Ammon's horn (tissue), 1 donor: ENCODE measurements around the gene FZD8.

Experiments
- DNase-seq: peaks from one replicate; pipeline ENCODE4 v3.0.0-alpha.2; 2016; ENCODE audit warnings: low spot score

Gene FZD8

DNA sequence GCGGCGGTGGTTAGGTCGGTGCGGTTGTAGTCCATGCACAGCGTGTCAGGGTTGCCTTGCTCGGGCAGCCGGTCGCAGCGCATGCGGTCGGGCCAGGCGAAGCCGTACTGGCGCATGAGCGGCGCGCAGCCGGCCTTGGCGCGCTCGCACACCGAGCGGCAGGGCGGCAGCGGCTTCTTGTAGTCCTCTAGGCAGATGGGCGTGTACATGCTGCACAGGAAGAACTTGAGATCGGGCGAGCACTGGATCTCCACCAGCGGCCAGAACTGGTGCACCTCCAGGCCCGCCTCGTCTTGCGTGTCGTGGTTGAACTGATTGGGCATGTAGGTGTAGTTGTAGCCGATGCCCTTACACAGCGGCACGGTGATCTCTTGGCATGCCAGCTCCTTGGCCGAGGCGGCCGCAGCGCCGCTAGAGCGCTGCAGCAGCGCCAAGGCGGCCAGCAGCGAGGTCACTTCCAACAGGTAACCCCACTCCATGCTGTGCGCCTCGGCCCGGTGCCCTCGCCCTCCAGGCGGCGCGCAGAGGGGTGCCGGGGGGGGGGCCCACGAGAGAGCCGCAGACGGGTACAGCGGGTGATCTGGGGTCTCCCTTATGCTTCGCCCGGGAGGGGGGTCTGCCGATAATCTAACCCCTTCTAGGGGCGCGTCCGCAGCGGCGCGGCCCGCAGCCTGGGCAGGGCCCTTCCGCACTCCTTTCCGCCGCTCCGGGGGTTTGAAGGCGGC is 983 bp downstream of the FZD8 start:
- peak; percentile 62 for DNase-seq

DNA sequence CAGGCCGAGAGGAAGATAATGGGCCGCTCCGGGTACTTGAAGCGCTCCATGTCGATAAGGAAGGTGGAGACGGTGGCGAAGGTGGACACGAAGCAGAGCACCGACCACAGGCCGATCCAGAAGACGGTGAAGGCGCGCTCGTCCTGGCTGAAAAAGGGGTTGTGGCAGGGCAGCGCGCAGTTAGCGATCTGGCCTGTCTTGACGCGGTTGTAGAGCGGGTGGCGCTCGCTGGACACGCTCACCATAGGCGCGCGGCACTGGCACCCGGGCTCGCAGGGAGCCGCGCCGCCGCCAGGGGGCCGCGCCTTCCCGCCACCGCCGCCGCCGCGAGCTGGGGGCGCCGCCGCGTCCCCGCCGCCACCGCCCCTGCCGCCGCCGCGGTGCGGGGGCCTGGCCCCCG is 1.6 kb downstream of the FZD8 start:
- DNase-seq, result peak; percentile 74

GRCh38 chr10:35639728-35640401 is 2.2 kb downstream of the FZD8 start:
- peak; percentile 29 for DNase-seq

- no peak for DNase-seq
Observed at GRCh38 chr10:35639021-35639727, 2.9 kb downstream of the FZD8 start.

DNA sequence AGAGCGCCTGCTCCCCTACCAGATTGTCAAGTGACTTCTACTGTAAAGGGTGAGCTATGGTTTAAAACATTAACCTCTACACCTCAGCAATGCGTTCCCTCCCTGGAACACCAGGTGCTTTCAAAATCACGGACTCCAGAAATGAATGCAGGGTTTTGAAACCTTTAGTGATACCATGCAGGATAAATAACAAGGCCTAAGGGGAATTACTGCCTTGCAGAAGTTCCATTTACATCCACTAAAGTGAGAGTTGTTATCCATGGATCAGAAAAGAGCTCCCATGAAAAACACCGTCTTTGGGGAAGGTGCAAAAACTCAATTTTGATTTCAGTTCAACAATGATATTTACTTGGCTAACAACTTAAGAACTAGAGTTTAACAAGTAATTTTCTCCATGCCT is 4.0 kb downstream of the FZD8 start:
- no peak for DNase-seq

- no peak for DNase-seq
Observed at GRCh38 chr10:35637462-35637861, 4.6 kb downstream of the FZD8 start.

GRCh38 chr10:35636956-35637355 is 5.1 kb downstream of the FZD8 start:
- DNase-seq, result no peak

GRCh38 chr10:35635576-35635975 is 6.5 kb downstream of the FZD8 start:
- peak; percentile 83 for DNase-seq

GRCh38 chr10:35633006-35633980 is 8.8 kb downstream of the FZD8 start:
- no peak for DNase-seq

- no peak for DNase-seq
Observed at GRCh38 chr10:35632027-35632426, 10.1 kb downstream of the FZD8 start.

GRCh38 chr10:35631404-35631803 is 10.7 kb downstream of the FZD8 start:
- no peak for DNase-seq

DNA sequence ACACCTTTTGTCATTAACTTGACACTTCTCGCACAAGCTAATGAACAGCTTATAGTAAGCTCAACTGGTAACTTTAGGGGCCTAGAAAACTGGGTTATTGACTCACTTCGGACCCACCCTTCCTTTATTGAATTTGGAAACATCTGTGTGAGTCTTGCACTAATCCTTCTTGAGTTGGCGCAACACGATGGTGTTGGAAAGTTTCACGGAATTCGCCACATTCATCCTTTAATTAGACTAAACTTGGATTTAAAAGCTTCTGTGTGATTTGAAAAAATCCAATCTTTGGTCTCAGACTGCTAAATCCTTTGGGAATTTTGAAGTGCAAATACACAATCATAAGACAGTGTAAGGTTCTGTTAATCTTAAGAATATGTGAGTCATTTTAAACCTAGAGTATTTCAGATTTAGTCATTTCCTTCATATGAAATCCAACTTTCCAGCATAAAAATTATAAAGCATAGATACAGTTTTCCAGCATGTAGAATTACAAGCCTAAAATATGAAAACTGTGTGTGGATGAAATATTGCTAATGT is 15.1 kb downstream of the FZD8 start:
- DNase-seq, result no peak

- DNase-seq, result no peak
Observed at GRCh38 chr10:35614312-35614711, 27.8 kb downstream of the FZD8 start.

GRCh38 chr10:35613597-35614226 is 28.4 kb downstream of the FZD8 start:
- DNase-seq, result no peak

DNA sequence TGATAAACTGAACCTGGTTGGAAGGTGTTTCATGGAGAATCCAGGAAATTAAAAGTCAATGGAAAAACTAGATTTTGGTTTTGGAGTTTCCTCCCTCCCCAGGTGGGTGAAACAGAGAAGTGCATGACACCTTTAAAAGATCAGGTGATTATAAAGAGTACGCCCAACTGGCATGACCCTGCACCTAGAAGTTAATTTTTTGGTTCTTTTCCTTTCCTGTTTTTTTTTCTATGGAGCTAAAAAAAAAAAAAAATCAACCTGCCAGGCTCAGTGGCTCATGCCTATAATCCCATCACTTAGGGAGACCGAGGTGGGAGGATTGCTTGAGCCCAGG is 29.0 kb downstream of the FZD8 start:
- DNase-seq, result no peak

DNA sequence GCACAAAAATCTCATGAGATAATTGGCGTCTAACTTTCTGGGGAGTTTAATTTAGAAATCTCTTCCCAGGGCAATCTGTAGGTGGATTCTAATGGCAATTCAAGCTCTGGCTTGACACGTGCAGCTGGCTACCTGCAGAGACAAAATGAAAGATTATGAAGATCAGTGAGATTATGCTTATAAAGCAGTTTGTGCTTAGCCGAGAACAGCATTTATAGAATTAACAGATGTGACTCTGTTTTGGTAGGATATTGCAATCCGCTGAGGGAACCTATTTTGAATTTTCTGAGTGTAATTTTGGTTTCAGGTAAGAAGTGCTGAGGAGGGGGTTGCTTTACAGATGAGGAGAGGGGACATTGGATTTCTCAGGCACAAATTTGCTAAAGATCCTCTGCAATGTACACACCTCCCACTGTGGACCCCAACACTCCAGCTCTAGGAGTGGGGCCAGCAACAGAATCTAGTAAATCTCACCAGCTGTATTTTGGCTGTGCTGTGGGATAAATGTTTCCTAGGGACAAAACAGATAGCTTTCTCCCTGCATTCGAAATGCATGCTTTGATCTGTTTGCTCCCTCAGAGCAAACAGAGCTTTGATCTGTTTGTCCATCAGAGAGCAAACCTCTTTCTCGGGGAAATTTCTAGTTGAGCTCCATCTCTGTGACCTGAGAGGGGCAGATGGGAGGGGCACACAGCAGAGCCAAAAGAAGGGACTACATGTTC is 29.6 kb downstream of the FZD8 start:
- DNase-seq, result no peak

GRCh38 chr10:35611750-35612149 is 30.3 kb downstream of the FZD8 start:
- no peak for DNase-seq

DNA sequence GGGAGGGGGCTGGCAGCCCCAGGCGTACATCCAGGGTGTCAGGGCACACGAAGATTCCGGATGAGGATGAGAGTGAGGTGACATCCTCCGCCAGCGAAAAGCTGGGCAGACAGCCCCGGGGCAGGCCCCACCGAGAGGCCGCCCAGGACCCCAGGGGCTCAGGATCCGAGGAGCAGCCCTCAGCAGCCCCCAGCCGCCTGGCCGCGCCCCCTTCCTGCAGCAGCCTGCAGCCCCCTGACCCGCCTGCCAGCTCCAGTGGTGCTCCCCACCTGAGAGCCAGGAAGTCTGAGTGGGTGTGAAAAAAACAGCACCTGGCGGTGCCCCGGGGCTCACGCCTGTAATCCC is 33.8 kb downstream of the FZD8 start:
- no peak for DNase-seq

GRCh38 chr10:35607475-35608327 is 34.4 kb downstream of the FZD8 start:
- no peak for DNase-seq

- DNase-seq, result no peak
Observed at GRCh38 chr10:35606430-35606829, 35.7 kb downstream of the FZD8 start.
